Upper lobe of left lung (tissue), 4 donors: Measurements from ENCODE around the gene DNAJB6.

ENCODE experiments used
- EP300 ChIP-seq, 4 donors: sonication (generic); formaldehyde crosslinking; IDR thresholded peaks; one replicate each; pipeline ENCODE4 v1.5.1; 2017; ENCODE audit warnings: antibody characterized with exemption in 4 of 4, control low read depth in 2 of 4
- POLR2A ChIP-seq, 4 donors: fragments of 450-650 bp; IDR thresholded peaks; one replicate each; pipeline ENCODE4 v1.5.1; 2016 to 2017; ENCODE audit warnings: antibody characterized with exemption in 4 of 4, mild to moderate bottlenecking in 2 of 4
- TF ChIP-seq, protein P1 (sequence below), 6 experiments: fragments of 450-650 bp in 4 of 6; fragments of 200-600 bp in 2 of 6; sonication (generic) in 2 of 6; IDR thresholded peaks; one replicate each; pipeline ENCODE4 v1.5.1; 2016 to 2019; ENCODE audit warnings: antibody characterized with exemption in 6 of 6

DNA sequence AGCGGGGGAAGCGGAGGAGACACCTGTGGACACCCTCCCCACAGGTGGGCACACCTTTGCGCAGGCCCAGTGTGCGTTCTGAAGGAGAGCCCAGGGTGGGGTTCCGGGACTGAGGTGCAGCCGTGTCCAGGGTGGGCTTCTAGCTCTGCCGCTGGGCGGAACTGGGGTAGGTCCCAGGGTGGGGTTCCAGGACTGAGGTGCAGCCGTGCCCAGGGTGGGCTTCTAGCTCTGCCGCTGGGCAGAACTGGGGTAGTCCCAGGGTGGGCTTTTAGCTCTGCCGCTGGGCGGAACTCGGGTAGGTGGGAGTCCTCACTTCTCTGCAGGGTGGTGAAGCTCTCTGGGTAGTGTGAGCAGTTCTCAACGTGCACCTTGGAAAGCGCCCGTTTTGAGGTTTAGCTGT is 78.7 kb downstream of the DNAJB6 start:
- TF ChIP-seq, protein P1, sequence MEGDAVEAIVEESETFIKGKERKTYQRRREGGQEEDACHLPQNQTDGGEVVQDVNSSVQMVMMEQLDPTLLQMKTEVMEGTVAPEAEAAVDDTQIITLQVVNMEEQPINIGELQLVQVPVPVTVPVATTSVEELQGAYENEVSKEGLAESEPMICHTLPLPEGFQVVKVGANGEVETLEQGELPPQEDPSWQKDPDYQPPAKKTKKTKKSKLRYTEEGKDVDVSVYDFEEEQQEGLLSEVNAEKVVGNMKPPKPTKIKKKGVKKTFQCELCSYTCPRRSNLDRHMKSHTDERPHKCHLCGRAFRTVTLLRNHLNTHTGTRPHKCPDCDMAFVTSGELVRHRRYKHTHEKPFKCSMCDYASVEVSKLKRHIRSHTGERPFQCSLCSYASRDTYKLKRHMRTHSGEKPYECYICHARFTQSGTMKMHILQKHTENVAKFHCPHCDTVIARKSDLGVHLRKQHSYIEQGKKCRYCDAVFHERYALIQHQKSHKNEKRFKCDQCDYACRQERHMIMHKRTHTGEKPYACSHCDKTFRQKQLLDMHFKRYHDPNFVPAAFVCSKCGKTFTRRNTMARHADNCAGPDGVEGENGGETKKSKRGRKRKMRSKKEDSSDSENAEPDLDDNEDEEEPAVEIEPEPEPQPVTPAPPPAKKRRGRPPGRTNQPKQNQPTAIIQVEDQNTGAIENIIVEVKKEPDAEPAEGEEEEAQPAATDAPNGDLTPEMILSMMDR (IDR thresholded peaks at IDR 0.05) = no peak
- no peak for TF ChIP-seq POLR2A (IDR thresholded peaks at IDR 0.05)
- no peak for TF ChIP-seq EP300 (IDR thresholded peaks at IDR 0.05)
